Measurements from ENCODE around the gene GCNT3. TPM values are rescaled to one million over a fixed set of nuclear protein-coding genes. Genes with fewer than 3 reads are reported as not detected.

GCNT3 gene
- total RNA-seq, 1 experiment from 2014 or later: 0.20 TPM

DNA sequence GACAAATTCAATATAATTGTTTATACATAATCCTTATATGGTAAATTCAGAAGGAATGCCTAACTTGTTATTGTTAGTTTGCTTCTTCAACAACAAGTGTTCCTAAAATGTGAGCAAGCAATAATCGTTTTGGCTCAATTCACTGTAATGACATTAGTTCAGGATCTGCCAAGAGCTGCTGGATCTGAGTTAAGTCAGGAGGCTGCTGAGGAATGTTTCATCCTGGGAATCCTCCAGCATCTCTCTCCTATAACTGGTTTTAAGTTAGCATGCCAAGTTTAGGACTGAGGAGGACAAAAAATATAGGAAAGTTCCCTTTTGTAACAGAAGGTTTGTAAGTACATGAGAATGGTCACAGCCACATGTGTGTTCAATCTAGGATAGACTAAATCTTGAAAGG lies 50.7 kb downstream of the GCNT3 start:
- no peak overlapping the region for H3K4me3 Mint-ChIP-seq
- no peak for ATAC-seq

More for the DNA sequence above, 50.7 kb downstream of the GCNT3 start:
- Mint-ChIP-seq H3K9me3 (0 out of 2 replicates have a peak, but pooled peaks cover 3% of the 10 kb centered on the region), H3K4me1 (no peaks in the 10 kb centered on the region), H3K27ac (no peak overlapping the region), H3K36me3 (peaks cover 25% of the 10 kb centered on the region), H3K27me3 (ENCODE audit: low read depth) (no peaks in the 10 kb centered on the region)
- TF ChIP-seq, protein P1, sequence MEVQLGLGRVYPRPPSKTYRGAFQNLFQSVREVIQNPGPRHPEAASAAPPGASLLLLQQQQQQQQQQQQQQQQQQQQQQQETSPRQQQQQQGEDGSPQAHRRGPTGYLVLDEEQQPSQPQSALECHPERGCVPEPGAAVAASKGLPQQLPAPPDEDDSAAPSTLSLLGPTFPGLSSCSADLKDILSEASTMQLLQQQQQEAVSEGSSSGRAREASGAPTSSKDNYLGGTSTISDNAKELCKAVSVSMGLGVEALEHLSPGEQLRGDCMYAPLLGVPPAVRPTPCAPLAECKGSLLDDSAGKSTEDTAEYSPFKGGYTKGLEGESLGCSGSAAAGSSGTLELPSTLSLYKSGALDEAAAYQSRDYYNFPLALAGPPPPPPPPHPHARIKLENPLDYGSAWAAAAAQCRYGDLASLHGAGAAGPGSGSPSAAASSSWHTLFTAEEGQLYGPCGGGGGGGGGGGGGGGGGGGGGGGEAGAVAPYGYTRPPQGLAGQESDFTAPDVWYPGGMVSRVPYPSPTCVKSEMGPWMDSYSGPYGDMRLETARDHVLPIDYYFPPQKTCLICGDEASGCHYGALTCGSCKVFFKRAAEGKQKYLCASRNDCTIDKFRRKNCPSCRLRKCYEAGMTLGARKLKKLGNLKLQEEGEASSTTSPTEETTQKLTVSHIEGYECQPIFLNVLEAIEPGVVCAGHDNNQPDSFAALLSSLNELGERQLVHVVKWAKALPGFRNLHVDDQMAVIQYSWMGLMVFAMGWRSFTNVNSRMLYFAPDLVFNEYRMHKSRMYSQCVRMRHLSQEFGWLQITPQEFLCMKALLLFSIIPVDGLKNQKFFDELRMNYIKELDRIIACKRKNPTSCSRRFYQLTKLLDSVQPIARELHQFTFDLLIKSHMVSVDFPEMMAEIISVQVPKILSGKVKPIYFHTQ (CRISPR knock-in tag; IDR thresholded peaks at IDR 0.05): no peak
- TF ChIP-seq, protein P2, sequence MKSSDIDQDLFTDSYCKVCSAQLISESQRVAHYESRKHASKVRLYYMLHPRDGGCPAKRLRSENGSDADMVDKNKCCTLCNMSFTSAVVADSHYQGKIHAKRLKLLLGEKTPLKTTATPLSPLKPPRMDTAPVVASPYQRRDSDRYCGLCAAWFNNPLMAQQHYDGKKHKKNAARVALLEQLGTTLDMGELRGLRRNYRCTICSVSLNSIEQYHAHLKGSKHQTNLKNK (CRISPR knock-in tag; IDR thresholded peaks at IDR 0.05): no peak
- TF ChIP-seq CREB1 (CRISPR knock-in tag; IDR thresholded peaks at IDR 0.05) (no peak), ESRRA (CRISPR knock-in tag; IDR thresholded peaks at IDR 0.05; ENCODE audit: borderline replicate concordance) (no peak), SP1 (CRISPR knock-in tag; conservative IDR thresholded peaks at IDR 0.05) (no peak), HMGA2 (CRISPR knock-in tag; IDR thresholded peaks at IDR 0.05) (no peak)
- TF ChIP-seq, protein P3, sequence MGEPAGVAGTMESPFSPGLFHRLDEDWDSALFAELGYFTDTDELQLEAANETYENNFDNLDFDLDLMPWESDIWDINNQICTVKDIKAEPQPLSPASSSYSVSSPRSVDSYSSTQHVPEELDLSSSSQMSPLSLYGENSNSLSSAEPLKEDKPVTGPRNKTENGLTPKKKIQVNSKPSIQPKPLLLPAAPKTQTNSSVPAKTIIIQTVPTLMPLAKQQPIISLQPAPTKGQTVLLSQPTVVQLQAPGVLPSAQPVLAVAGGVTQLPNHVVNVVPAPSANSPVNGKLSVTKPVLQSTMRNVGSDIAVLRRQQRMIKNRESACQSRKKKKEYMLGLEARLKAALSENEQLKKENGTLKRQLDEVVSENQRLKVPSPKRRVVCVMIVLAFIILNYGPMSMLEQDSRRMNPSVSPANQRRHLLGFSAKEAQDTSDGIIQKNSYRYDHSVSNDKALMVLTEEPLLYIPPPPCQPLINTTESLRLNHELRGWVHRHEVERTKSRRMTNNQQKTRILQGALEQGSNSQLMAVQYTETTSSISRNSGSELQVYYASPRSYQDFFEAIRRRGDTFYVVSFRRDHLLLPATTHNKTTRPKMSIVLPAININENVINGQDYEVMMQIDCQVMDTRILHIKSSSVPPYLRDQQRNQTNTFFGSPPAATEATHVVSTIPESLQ (CRISPR knock-in tag; IDR thresholded peaks at IDR 0.05): no peak
- TF ChIP-seq, protein P4, sequence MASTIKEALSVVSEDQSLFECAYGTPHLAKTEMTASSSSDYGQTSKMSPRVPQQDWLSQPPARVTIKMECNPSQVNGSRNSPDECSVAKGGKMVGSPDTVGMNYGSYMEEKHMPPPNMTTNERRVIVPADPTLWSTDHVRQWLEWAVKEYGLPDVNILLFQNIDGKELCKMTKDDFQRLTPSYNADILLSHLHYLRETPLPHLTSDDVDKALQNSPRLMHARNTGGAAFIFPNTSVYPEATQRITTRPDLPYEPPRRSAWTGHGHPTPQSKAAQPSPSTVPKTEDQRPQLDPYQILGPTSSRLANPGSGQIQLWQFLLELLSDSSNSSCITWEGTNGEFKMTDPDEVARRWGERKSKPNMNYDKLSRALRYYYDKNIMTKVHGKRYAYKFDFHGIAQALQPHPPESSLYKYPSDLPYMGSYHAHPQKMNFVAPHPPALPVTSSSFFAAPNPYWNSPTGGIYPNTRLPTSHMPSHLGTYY (CRISPR knock-in tag; IDR thresholded peaks at IDR 0.05): no peak
- TF ChIP-seq, protein P5, sequence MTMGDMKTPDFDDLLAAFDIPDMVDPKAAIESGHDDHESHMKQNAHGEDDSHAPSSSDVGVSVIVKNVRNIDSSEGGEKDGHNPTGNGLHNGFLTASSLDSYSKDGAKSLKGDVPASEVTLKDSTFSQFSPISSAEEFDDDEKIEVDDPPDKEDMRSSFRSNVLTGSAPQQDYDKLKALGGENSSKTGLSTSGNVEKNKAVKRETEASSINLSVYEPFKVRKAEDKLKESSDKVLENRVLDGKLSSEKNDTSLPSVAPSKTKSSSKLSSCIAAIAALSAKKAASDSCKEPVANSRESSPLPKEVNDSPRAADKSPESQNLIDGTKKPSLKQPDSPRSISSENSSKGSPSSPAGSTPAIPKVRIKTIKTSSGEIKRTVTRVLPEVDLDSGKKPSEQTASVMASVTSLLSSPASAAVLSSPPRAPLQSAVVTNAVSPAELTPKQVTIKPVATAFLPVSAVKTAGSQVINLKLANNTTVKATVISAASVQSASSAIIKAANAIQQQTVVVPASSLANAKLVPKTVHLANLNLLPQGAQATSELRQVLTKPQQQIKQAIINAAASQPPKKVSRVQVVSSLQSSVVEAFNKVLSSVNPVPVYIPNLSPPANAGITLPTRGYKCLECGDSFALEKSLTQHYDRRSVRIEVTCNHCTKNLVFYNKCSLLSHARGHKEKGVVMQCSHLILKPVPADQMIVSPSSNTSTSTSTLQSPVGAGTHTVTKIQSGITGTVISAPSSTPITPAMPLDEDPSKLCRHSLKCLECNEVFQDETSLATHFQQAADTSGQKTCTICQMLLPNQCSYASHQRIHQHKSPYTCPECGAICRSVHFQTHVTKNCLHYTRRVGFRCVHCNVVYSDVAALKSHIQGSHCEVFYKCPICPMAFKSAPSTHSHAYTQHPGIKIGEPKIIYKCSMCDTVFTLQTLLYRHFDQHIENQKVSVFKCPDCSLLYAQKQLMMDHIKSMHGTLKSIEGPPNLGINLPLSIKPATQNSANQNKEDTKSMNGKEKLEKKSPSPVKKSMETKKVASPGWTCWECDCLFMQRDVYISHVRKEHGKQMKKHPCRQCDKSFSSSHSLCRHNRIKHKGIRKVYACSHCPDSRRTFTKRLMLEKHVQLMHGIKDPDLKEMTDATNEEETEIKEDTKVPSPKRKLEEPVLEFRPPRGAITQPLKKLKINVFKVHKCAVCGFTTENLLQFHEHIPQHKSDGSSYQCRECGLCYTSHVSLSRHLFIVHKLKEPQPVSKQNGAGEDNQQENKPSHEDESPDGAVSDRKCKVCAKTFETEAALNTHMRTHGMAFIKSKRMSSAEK (CRISPR knock-in tag; IDR thresholded peaks at IDR 0.05; ENCODE audit: borderline replicate concordance): no peak
- TF ChIP-seq, protein P6, sequence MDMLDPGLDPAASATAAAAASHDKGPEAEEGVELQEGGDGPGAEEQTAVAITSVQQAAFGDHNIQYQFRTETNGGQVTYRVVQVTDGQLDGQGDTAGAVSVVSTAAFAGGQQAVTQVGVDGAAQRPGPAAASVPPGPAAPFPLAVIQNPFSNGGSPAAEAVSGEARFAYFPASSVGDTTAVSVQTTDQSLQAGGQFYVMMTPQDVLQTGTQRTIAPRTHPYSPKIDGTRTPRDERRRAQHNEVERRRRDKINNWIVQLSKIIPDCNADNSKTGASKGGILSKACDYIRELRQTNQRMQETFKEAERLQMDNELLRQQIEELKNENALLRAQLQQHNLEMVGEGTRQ (CRISPR knock-in tag; IDR thresholded peaks at IDR 0.05): no peak
- POLR2A ChIA-PET: no interaction called here
- no peak for DNase-seq (ENCODE audit: low spot score)
- CTCF ChIA-PET: no interaction called here
